ENCODE results near the gene FAM219A.
"Not testable (repeated sequence)": the region's sequence is repeated elsewhere in the genome, so short reads cannot be mapped to it uniquely, and the experiment has no call there.

The FAM219A gene

GRCh38 chr9:34374905-34375552, 83.3 kb downstream of the FAM219A start:
- Histone ChIP-seq H3K4me3 (no peak overlapping the region), H3K27me3 (no peaks in the 10 kb centered on the region), H3K9me3 (peaks cover 27% of the 10 kb centered on the region), H3K4me1 (peaks cover 45% of the 10 kb centered on the region), H3K9ac (no peak overlapping the region), H4K20me1 (no peaks in the 10 kb centered on the region), H3K36me3 (peaks cover 29% of the 10 kb centered on the region), H3K4me2 (peak overlapping the region; percentile 96), H3K27ac (no peak overlapping the region)
- no peak for TF ChIP-seq Cebpa-rat (IDR thresholded peaks at IDR 0.05)

- no peak for TF ChIP-seq Cebpa-rat (IDR thresholded peaks at IDR 0.05)
- Histone ChIP-seq H3K9ac (no peak overlapping the region), H3K4me1 (peaks cover 39% of the 10 kb centered on the region), H3K27me3 (no peaks in the 10 kb centered on the region), H3K4me2 (no peak overlapping the region), H3K4me3 (no peak overlapping the region), H3K9me3 (peaks cover 27% of the 10 kb centered on the region), H3K27ac (no peak overlapping the region), H4K20me1 (no peaks in the 10 kb centered on the region), H3K36me3 (peaks cover 35% of the 10 kb centered on the region)
Measured at GRCh38 chr9:34374339-34374738, 84.0 kb downstream of the FAM219A start.

- H3K36me3 ChIP-seq: peaks cover 35% of the 10 kb centered on the region
- H3K27me3 ChIP-seq: no peaks in the 10 kb centered on the region
- peaks cover 34% of the 10 kb centered on the region for H3K4me1 ChIP-seq
- H4K20me1 ChIP-seq: no peaks in the 10 kb centered on the region
- H3K9me3 ChIP-seq: peaks cover 29% of the 10 kb centered on the region
- no peak overlapping the region for H3K27ac ChIP-seq
- no peak overlapping the region for H3K4me3 ChIP-seq
- no peak overlapping the region for H3K4me2 ChIP-seq
- no peak overlapping the region for H3K9ac ChIP-seq
- TF ChIP-seq Cebpa-rat (IDR thresholded peaks at IDR 0.05): no peak
Measured at GRCh38 chr9:34373749-34374148, 84.6 kb downstream of the FAM219A start.

- Histone ChIP-seq H3K9ac (no peak overlapping the region), H3K4me2 (no peak overlapping the region), H3K4me1 (peaks cover 26% of the 10 kb centered on the region), H3K9me3 (peaks cover 41% of the 10 kb centered on the region), H4K20me1 (no peaks in the 10 kb centered on the region), H3K4me3 (no peak overlapping the region), H3K36me3 (peaks cover 43% of the 10 kb centered on the region), H3K27me3 (no peaks in the 10 kb centered on the region), H3K27ac (no peak overlapping the region)
- TF ChIP-seq Cebpa-rat (IDR thresholded peaks at IDR 0.05): no peak
Measured at GRCh38 chr9:34372467-34373011, 85.8 kb downstream of the FAM219A start.

GRCh38 chr9:34371886-34372466, 86.4 kb downstream of the FAM219A start:
- H3K27me3 ChIP-seq: no peaks in the 10 kb centered on the region
- peak overlapping the region; percentile 14; the same call in 1 of the 2 replicates for H3K4me3 ChIP-seq
- H3K4me1 ChIP-seq: peaks cover 21% of the 10 kb centered on the region
- TF ChIP-seq Cebpa-rat (IDR thresholded peaks at IDR 0.05): no peak
- no peak overlapping the region for H3K9ac ChIP-seq
- H3K4me2 ChIP-seq: no peak overlapping the region
- no peak overlapping the region for H3K27ac ChIP-seq
- peaks cover 45% of the 10 kb centered on the region for H3K36me3 ChIP-seq
- no peaks in the 10 kb centered on the region for H4K20me1 ChIP-seq
- peaks cover 46% of the 10 kb centered on the region for H3K9me3 ChIP-seq

- TF ChIP-seq Cebpa-rat (IDR thresholded peaks at IDR 0.05): no peak
- Histone ChIP-seq H3K9ac (no peak overlapping the region), H3K27ac (no peak overlapping the region), H3K27me3 (no peaks in the 10 kb centered on the region), H3K4me1 (peaks cover 18% of the 10 kb centered on the region), H3K4me2 (no peak overlapping the region), H3K9me3 (peaks cover 49% of the 10 kb centered on the region), H4K20me1 (no peaks in the 10 kb centered on the region), H3K36me3 (peaks cover 45% of the 10 kb centered on the region), H3K4me3 (peak overlapping the region; percentile 14; the same call in 1 of the 2 replicates)
Measured at GRCh38 chr9:34370970-34371880, 87.1 kb downstream of the FAM219A start.

- Histone ChIP-seq H3K9me3 (peaks cover 49% of the 10 kb centered on the region), H3K36me3 (peaks cover 45% of the 10 kb centered on the region), H3K4me1 (peaks cover 10% of the 10 kb centered on the region), H3K27me3 (no peaks in the 10 kb centered on the region), H3K4me3 (no peak overlapping the region), H3K27ac (no peak overlapping the region), H4K20me1 (no peaks in the 10 kb centered on the region), H3K9ac (no peak overlapping the region), H3K4me2 (no peak overlapping the region)
- no peak for TF ChIP-seq Cebpa-rat (IDR thresholded peaks at IDR 0.05)
Measured at GRCh38 chr9:34370335-34370969, 87.9 kb downstream of the FAM219A start.

- no peaks in the 10 kb centered on the region for H4K20me1 ChIP-seq
- H3K4me1 ChIP-seq: peaks cover 2% of the 10 kb centered on the region; the same call in 1 of the 2 replicates
- no peaks in the 10 kb centered on the region for H3K27me3 ChIP-seq
- H3K36me3 ChIP-seq: peaks cover 45% of the 10 kb centered on the region
- H3K4me3 ChIP-seq: no peak overlapping the region
- H3K27ac ChIP-seq: no peak overlapping the region
- TF ChIP-seq Cebpa-rat (IDR thresholded peaks at IDR 0.05): no peak
- no peak overlapping the region for H3K9ac ChIP-seq
- peaks cover 49% of the 10 kb centered on the region for H3K9me3 ChIP-seq
- no peak overlapping the region for H3K4me2 ChIP-seq
Measured at GRCh38 chr9:34369636-34370035, 88.7 kb downstream of the FAM219A start.

GRCh38 chr9:34368796-34369195, 89.6 kb downstream of the FAM219A start:
- not testable (repeated sequence) for H3K4me3 ChIP-seq, H3K27ac ChIP-seq, H3K4me2 ChIP-seq, H4K20me1 ChIP-seq, H3K9ac ChIP-seq, H3K4me1 ChIP-seq, H3K27me3 ChIP-seq
- peaks cover 49% of the 10 kb centered on the region for H3K9me3 ChIP-seq
- H3K36me3 ChIP-seq: peaks cover 45% of the 10 kb centered on the region

GRCh38 chr9:34367751-34368410, 90.5 kb downstream of the FAM219A start:
- H3K27me3 ChIP-seq, H3K4me3 ChIP-seq, H3K4me1 ChIP-seq, H3K27ac ChIP-seq, H3K9ac ChIP-seq, H3K4me2 ChIP-seq, H4K20me1 ChIP-seq: not testable (repeated sequence)
- Histone ChIP-seq H3K36me3 (peaks cover 44% of the 10 kb centered on the region), H3K9me3 (peaks cover 49% of the 10 kb centered on the region)

All from BLaER1 (cell line).